Astrocyte of the hippocampus (primary cell): ENCODE data around the gene RAB17.
A peak's percentile ranks its signal among the peaks of the same experiment; 100 is the strongest.

Source experiments
- DNase-seq: peaks from one replicate; pipeline ENCODE4 v3.0.0; 2011; ENCODE audit warnings: low read depth, low spot score

Gene RAB17

GRCh38 chr2:237539681-237540080 lies 50.9 kb downstream of the RAB17 start:
- no peak for DNase-seq

GRCh38 chr2:237538901-237539300 lies 51.6 kb downstream of the RAB17 start:
- DNase-seq = no peak

GRCh38 chr2:237538001-237538720 lies 52.4 kb downstream of the RAB17 start:
- DNase-seq = no peak

- DNase-seq = no peak
Observed at GRCh38 chr2:237536617-237537016, 53.9 kb downstream of the RAB17 start.

GRCh38 chr2:237536083-237536415 lies 54.5 kb downstream of the RAB17 start:
- no peak for DNase-seq

- no peak for DNase-seq
Observed at GRCh38 chr2:237535385-237536082, 55.0 kb downstream of the RAB17 start.

- DNase-seq = no peak
Observed at GRCh38 chr2:237534380-237534779, 56.2 kb downstream of the RAB17 start.

- DNase-seq = peak; percentile 29
Observed at GRCh38 chr2:237533668-237534161, 56.8 kb downstream of the RAB17 start.

GRCh38 chr2:237532160-237532559 lies 58.4 kb downstream of the RAB17 start:
- DNase-seq = no peak

- DNase-seq = no peak
Observed at GRCh38 chr2:237530472-237531433, 59.8 kb downstream of the RAB17 start.

GRCh38 chr2:237529452-237530402 lies 60.8 kb downstream of the RAB17 start:
- DNase-seq = no peak

- DNase-seq = no peak
Observed at GRCh38 chr2:237527766-237528165, 62.8 kb downstream of the RAB17 start.

GRCh38 chr2:237527233-237527632 lies 63.3 kb downstream of the RAB17 start:
- no peak for DNase-seq

- DNase-seq = no peak
Observed at GRCh38 chr2:237525559-237526157, 64.9 kb downstream of the RAB17 start.

- no peak for DNase-seq
Observed at GRCh38 chr2:237524631-237525030, 65.9 kb downstream of the RAB17 start.
